Stimulated activated naive CD4-positive, alpha-beta T cell treated with Interleukin-2 at 50 U/mL for 16 hours (primary cell): ENCODE measurements around the gene PCP2.
"Not testable (repeated sequence)": the region's sequence is repeated elsewhere in the genome, so short reads cannot be mapped to it uniquely, and the experiment has no call there.

Experiments used
- DNase-seq: peaks from one replicate; lab custom pipeline; 2025; lab: John Stamatoyannopoulos, UW

The PCP2 gene

DNA sequence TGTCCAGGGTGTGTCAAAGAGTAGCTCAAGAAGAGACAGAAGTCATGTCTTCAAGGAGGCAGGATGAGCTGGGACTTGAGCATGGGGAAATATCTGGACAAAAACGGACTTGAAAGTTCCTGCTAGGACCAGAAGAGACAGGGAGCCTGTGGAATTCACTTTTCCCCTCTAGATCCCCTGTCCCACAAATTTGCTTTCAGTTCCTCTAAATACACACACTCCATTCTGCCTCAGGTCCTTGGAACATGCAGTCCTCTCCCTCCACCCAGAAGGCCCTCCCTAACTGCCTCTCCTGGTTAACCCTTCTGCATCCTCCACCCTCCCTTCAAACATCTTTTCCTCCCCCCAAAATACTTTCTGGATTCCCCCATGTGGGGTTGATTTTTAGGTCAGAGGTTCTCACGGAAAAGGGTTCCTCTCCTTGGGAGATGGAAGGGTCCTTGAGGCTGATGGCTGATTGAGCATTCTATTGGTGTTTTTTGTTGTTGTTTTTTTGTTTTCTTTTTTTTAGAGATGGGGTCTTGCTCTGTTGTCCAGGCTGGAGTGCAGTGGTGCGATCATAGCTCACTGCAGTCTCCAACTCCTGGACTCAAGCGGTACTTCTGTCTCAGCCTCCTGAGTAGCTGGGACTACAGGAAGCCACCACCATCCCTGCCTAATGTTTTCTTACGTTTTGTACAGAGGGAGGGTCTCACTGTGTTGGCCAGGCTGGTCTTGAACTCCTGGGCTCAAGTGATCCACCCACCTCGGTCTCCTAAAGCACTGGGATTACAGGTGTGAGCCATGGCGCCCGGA lies 28.4 kb upstream of the PCP2 start:
- DNase-seq, result no peak

DNA sequence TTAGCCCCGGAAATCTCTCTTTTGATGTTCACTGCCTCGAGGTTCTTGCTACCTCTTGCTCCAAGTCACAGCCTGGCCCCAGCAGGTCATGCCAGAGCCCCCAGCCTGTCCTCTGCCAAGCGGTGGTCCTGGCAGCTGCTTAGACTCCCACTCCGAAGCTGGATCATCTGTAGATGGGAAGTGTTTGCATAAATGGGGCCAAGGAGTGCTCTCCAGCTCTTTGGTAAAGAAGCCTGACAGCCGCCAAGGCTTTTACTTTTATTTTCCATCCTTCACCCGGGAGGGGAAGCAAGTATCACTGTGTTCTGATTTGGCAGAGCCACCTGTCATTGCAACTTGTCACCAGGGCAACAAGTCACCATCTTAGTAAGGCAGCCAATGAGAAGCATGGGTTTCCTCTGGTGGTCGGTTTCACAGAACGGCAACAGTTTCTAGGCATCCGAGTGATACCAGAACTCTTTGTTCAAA lies 24.7 kb upstream of the PCP2 start:
- DNase-seq, result peak; percentile 17

DNA sequence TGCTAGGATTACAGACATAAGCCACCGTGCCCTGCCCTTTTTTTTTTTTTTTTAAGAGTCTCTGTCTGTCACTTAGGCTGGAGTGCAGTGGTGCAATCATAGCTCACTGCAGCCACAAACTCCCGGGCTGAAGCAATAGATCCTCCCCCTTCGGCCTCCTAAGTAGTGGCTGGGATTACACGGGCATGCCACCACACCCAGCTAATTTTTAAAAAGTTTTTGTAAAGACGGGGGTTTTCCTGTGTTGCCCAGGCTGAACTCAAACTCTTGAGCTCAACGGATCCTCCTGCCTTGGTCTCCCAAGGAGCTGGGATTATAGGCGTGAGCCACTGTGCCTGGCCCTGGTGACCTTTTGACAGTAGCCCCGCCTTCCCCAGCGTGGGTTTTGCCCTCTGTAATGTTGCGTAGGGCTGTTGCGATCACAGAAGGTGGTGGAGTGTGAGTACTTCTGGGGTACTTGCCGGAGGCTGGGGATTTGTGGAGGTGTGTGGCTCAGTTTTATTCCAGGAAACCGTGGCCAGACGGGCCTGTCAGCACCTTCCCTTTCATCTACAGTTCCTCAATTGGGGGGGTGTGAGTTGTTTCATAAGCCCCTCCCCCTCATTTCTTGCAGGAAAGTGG lies 23.7 kb upstream of the PCP2 start:
- peak; percentile 12 for DNase-seq

DNA sequence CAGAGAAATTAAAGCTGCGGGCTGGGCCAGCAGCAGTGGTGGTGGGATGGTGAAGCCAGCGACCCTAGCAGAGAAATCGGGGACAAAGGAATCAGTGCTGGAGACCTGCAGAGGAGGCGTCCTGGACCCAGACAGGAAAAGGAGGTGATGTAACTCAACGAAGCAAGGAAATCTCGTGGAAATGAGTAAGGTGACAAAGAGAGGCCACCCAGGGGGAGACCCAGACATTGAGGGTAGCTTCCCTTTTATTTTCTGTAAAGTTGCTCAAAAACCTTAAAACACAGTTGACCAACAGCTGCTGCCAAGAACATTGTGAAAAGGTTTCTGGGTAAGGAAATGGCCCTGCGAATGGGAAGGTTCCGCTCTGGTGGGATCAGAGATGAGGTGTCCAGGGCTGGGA lies 22.1 kb upstream of the PCP2 start:
- DNase-seq, result no peak

DNA sequence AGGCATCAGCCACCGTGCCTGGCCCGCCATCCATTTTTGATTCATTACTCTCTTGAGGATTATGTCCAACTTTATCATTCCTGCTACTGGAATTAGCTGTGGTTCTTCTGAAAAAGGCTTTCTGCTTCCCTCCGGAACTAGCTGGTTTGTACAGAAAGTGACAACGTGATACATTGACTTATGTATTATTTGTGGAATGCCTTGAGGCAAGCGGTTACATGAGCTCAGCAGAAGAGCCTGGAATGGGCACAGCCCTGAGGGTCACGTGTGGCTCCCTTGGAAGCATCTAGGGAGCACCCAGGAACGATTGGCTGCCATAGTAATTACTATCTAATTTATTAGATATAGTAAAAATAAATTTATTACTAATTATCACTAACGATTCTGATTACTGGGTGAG lies 20.9 kb upstream of the PCP2 start:
- no peak for DNase-seq

DNA sequence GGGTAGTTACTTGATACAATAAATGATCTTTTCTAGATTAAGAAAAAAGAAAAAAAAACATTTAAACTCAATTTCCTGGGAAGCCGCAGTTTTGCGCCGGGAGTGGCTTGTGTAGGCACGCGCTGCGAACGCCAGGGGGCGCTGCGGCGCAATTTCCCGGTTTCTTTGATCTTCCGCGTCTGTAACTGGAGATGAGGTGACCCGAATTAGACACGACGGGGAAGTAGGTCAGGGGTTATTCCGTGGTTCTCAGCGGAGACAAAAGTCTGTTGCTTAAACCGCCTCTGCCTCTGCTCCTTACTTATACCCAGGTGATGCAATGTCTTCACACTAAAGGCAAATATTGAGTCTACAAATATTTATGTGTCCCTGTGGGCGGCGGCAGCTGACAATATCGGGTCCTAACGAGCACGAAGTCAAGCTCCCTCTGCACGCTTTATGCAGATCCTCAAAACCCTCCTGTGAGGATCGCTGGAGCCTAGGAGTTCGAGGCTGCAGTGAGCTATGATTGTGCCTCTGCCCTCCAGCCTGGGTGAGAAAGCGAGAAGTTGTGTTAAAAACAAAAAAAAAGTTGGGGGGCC lies 18.6 kb upstream of the PCP2 start:
- peak; percentile 78 for DNase-seq

DNA sequence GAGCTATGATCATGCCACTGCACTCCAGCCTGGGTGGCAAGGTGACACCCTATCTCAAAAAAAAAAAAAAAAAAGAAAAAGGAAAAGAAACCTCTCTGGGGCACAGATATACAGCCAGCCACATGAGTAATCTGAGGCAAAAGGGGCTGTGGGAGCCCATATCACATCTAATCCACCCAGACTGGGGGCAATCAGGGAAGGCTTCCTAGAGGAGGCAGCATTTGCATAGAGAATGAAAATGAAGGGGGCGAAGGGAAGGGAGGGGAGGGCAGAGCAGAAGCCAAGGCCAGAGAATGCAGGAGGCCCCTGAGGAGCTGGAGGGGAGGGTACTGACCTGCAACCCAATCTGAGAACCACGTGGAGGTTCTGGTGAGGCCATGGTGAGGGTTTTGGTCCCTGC lies 16.6 kb upstream of the PCP2 start:
- no peak for DNase-seq

DNA sequence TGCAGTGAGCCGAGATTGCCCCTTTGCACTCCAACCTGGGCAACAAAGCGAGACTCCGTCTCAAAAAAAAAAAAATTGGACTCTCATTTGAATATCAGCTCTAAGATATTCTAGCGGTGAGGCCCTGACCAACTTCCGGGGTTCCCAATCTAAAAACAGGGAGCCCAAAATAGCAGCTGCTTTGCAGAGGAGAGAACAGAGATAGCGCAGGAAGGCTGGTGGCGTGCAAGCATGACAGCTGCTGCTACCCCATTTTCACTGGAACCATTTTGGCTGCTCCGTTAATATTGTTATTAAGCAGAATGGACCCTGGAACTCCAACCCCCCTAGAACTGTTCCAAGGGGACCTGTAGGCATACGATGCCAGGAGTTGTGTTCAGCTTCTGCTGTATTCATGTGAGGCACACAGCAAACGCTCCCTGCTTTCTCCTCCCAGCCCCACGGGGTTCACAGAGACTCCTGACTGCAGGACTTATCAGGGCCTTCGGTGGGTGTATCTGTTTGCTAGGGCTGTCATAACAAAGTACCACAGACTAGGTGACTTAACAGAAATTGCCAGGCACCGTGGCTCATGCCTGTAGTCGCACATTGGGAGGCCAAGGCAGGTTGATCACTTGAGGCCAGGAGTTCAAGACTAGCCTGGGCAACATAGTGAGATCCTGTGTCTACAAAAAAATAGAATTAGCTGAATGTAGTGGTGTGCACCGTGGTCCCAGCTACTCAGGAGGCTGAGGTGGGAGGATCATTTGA lies 14.9 kb upstream of the PCP2 start:
- no peak for DNase-seq

DNA sequence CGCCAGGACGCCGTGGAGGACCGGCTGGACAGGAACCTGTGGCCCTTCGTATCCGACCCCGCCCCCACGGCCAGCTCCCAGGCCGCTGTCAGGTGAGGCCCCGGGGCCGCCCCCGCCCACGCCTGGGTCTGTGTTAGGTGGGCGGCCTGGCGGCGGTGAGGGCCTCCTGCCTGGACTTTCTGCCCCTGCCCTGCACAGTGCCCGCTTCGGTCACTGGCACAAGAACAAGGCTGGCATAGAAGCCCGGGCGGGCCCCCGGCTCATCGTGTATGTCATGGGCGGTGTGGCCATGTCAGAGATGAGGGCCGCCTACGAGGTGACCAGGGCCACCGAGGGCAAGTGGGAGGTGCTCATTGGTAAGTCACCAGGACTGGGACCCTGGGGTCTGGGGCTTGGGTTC lies 13.6 kb upstream of the PCP2 start:
- DNase-seq, result no peak

DNA sequence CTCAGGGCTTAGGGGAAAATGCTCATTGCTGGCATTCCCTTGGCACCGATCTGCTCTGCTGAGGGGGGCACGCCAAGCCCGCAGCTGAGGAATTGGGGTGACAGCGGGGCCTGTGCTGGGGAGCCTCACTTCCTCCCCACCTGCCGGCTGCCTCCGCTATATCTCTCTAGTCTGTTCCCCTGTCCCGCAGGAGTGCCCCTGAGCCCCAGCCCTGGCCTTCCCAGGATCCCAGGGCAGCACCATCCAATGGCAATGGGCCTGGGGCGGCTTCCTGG lies 12.8 kb upstream of the PCP2 start:
- no peak for DNase-seq

DNA sequence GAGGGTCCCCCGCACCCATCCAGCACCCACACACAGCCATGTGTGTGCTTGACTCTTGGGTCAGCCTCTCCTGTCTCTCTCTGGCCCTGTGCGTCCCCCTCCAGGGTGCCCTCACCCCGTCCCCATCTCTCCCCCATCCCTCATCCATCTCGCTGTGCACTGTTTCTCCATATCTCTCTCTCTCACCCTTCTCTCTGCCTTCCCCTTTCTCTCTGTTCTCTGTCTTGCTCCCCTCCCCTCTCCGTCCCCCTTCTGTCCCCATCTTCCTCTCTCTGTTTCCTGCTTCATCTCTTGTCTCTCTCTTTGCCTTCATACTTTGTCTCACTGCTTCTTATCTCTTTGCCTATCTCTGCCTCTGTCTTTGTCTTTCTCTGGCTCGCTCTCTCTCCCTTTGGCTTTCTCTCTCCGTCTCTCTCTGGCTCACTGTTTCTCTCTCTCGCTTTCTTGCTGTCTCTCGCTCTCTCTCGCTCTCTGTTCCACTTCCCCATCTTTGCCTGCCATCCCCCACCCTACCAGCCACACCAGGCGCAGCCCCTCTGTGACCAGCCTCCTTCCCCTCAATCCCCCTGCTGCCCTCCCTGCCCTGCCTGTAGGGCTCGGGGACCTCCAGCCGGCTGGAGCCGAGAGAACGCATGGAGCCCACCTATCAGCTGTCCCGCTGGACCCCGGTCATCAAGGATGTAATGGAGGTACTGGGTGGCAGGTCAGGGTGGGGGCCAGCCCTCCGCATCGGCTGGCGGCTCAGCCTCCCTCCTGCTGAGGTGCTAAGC lies 12.3 kb upstream of the PCP2 start:
- no peak for DNase-seq

DNA sequence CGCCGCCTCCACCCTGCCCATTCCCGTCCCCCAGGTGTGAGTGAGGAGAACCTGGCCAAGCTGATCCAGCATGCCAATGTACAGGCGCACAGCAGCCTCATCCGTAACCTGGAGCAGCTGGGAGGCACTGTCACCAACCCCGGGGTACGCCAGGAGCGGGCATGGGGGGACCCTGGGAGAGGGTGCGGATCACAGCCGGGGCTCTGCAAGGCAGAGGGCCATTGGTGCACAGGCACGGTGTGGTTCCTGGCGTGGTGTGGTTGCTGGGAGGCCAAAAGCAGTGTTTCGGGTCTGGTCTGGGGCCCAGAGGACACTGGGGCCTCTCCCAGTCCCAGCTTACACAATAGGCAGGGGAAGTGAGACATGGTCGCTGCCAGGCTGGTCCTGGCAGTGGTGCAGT lies 11.6 kb upstream of the PCP2 start:
- DNase-seq, result no peak

DNA sequence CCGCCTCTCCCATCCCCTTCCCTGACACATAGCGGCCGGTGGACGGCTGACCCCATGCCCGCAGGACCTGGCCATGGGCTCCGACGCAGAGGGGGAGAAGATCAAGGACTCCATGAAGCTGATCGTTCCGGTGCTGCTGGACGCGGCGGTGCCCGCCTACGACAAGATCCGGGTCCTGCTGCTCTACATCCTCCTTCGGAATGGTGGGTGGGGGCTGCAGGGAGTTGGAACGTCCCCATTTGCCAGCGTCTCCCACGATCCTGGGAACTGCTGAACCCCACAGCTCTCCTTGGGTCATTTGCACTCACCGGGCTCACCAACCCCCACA lies 11.0 kb upstream of the PCP2 start:
- no peak for DNase-seq

DNA sequence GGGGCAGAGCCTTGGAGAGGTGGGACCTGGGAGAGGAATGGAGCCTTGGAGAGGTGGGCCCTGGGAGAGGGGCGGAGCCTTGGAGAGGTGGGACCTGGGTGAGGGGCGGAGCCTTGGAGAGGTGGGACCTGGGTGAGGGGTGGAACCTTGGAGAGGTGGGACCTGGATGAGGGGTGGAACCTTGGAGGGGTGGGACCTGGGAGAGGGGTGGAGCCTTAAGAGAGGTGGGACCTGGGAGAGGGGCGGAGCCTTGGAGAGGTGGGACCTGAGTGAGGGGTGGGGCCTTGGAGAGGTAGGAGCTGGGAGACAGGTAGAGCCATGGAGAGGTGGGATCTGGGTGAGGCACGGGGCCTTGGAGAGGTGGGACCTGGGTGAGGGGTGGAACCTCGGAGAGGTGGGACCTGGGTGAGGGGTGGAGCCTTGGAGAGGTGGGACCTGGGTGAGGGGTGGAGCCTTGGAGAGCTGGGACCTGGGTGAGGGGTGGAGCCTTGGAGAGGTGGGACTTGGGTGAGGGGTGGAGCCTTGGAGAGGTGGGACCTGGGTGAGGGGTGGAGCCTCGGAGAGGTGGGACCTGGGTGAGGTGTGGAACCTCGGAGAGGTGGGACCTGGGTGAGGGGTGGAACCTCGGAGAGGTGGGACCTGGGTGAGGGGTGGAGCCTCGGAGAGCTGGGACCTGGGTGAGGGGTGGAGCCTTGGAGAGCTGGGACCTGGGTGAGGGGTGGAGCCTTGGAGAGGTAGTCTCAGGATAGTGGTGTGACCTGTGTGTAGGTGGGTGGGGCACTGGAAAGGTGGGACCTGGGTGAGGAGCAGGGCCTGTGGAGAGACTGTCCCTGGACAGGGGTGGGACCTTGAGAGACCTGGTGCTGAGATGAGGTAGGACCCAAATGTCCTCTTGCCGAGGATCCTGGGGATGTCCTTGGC lies 10.4 kb upstream of the PCP2 start:
- not testable (repeated sequence) for DNase-seq

DNA sequence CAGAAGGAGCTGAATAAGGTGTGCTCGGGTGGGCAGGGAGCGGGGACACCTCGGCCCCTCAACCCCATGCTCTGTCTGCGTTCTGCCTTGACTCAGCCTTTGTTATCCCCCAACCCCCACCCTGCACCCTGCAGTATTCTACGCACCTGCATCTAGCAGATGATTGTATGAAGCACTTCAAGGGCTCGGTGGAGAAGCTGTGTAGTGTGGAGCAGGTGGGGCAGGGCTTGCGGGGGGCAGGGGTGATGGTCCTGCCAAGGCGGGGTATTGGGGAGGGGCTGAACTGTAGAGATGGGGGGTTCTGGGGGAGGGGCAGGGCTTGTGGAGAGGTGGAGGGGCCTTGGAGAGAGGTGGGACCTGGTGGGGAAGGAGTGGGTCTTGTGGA lies 9.5 kb upstream of the PCP2 start:
- DNase-seq, result no peak

DNA sequence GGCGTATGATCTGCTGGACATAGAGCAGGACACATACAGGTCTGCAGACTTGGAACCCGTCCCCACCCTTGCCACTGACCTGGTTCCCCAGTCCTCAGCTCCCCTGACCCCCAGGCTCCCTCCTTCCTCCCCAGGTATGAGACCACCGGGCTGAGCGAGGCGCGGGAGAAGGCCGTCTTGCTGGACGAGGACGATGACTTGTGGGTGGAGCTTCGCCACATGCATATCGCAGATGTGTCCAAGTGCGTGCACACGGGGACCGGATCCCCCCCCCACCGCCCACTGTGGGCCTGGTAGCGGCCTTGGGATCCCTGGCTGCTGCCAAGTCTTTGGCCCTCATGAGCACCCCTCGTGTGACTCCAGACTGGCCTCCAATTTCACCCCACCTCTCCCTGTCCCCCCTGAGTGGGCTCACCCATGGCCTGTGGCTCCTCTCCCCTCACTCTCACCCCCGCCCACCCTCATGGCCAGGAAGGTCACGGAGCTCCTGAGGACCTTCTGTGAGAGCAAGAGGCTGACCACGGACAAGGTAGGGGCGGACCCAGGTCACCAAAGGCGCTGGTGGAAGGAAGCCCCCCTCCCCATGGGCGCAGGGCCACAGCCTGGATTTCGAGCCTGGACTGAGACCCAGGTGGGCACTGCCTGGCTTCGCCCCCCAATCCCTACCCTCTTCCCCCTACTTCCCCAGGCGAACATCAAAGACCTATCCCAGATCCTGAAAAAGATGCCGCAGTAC lies 8.9 kb upstream of the PCP2 start:
- DNase-seq, result no peak

DNA sequence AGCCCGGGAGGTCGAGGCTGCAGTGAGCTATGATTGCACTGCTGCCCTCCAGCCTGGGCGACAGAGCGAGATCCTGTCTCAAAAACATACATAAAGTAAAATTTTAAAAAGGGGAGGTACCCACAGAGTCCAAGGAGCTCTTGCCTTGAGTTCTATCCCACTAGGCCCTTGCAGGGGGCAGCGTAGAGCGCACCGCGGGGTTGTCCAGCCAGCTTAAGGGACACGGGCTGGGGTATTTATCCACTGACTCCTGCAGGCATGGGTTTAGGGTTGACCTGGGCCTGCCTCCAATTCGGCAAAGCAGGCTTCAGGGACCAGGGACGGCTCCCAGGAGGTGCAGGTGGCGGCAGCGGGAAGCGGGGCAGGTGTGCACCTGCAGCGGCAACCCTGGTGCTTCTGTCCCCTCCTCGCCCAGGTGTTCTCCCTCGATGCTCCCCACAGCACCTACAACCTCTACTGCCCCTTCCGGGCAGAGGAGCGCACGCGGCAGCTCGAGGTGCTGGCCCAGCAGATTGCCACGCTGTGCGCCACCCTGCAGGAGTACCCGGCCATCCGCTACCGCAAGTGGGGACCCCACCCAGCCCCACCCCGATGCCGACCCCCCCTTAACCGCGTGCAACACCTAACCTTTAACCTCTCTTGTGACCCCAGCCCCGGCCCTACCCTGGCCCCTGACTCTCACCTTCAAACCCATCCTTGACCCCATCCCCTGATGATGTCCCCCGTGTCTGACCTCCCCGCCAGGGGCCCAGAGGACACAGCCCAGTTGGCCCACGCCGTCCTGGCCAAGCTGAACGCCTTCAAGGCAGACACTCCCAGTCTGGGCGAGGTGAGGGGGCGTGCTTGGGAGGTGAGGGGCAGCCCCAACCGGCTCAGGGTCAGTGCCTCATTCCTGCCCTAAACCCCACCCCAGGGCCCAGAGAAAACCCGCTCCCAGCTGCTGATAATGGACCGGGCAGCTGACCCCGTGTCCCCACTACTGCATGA lies 8.1 kb upstream of the PCP2 start:
- no peak for DNase-seq

DNA sequence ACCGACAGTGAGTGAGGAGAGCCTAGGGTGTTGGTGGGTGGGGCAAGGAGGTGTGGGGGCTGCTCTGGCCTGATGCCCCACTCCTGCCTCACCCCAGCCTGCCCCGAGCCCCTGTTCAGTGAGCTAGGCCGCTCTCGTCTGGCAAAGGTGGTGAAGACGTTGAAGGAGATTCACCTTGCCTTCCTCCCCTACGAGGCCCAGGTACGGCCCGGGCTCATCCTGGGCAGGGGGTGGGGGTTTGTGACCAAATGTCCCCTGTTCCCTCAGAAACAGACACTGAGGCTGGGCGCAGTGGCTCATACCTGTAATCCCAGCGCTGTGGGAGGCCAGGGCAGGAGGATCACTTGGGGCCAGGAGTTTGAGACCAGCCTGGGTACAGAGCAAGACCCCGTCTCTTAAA lies 7.3 kb upstream of the PCP2 start:
- no peak for DNase-seq

DNA sequence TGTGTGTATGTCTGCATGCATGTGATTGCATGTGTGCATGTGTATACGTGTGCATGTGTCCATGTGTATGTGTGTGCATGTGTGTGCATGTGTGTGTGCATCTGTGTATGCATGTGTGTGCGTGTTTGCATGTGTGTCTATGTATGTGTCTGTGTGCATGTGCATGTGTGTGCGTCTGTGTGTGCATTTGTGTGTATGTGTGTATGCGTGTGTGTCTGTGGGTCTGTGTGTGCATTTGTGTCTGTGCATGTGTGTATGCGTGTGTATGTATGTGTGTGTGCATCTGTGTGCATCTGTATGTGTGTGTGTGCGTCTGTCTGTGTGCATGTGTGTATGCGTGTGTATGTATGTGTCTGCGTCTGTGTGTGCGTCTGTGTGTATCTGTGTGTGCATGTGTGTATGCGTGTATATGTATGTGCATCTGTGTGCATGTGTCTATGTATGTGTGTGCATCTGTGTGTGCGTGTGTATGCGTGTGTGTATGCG lies 6.4 kb upstream of the PCP2 start:
- no peak for DNase-seq
